Measurements from ENCODE around the gene FOXP2. TPM values are rescaled to one million over a fixed set of nuclear protein-coding genes. Genes with fewer than 3 reads are reported as not detected.
A peak's percentile ranks its signal among the peaks of the same experiment; 100 is the strongest.

Gene FOXP2
- total RNA-seq, 1 experiment from 2014 or later, result 0.17 TPM

- no peaks in the 10 kb centered on the region for H3K36me3 Mint-ChIP-seq
- DNase-seq (ENCODE audit: low spot score) (no peak), ATAC-seq (no peak)
- H3K4me3 Mint-ChIP-seq, result no peak overlapping the region
- H3K27ac Mint-ChIP-seq, result no peak overlapping the region
- H3K9me3 Mint-ChIP-seq, result no peaks in the 10 kb centered on the region
- ChIA-PET POLR2A (no interaction called here), CTCF (no interaction called here)
- peaks cover 9% of the 10 kb centered on the region for H3K4me1 Mint-ChIP-seq
- no peaks in the 10 kb centered on the region for H3K27me3 Mint-ChIP-seq (ENCODE audit: low read depth)
- TF ChIP-seq ZNF138 (CRISPR knock-in tag; conservative IDR thresholded peaks at IDR 0.05), result no peak
- no peak for TF ChIP-seq JUN (CRISPR knock-in tag; IDR thresholded peaks at IDR 0.05)
- no peak for TF ChIP-seq ELF4 (CRISPR knock-in tag; IDR thresholded peaks at IDR 0.05; ENCODE audit: low read depth)
- no peak for TF ChIP-seq MLX (CRISPR knock-in tag; IDR thresholded peaks at IDR 0.05)
- no peak for TF ChIP-seq AFF4 (CRISPR knock-in tag; IDR thresholded peaks at IDR 0.05; ENCODE audit: borderline replicate concordance)
- TF ChIP-seq TEAD4 (CRISPR knock-in tag; IDR thresholded peaks at IDR 0.05), result no peak
- no peak for TF ChIP-seq TEAD1 (CRISPR knock-in tag; IDR thresholded peaks at IDR 0.05)
- TF ChIP-seq FOXP1 (CRISPR knock-in tag; IDR thresholded peaks at IDR 0.05; ENCODE audit: borderline replicate concordance), result no peak
- TF ChIP-seq USF2 (CRISPR knock-in tag; IDR thresholded peaks at IDR 0.05), result no peak
- TF ChIP-seq EMX1 (CRISPR knock-in tag; IDR thresholded peaks at IDR 0.05), result no peak
- TF ChIP-seq JAZF1 (CRISPR knock-in tag; IDR thresholded peaks at IDR 0.05), result no peak
These were observed 116.7 kb downstream of the FOXP2 start for GRCh38 chr7:114531326-114531725.

- Mint-ChIP-seq H3K36me3 (no peaks in the 10 kb centered on the region), H3K27ac (no peak overlapping the region), H3K4me1 (peaks cover 13% of the 10 kb centered on the region), H3K4me3 (no peak overlapping the region), H3K9me3 (no peaks in the 10 kb centered on the region), H3K27me3 (ENCODE audit: low read depth) (no peaks in the 10 kb centered on the region)
- ChIA-PET CTCF (no interaction called here), POLR2A (no interaction called here)
- no peak for TF ChIP-seq ERG (CRISPR knock-in tag; IDR thresholded peaks at IDR 0.05)
- TF ChIP-seq HMGA2 (CRISPR knock-in tag; IDR thresholded peaks at IDR 0.05), result no peak
- ATAC-seq (0 out of 2 replicates have a peak, but pooled peaks have one; percentile 39), DNase-seq (ENCODE audit: low spot score) (no peak)
These were observed 118.5 kb downstream of the FOXP2 start for GRCh38 chr7:114533131-114533530.

GRCh38 chr7:114534953-114535352, 120.3 kb downstream of the FOXP2 start:
- CTCF ChIA-PET, result no interaction called here
- Mint-ChIP-seq H3K4me1 (peaks cover 13% of the 10 kb centered on the region), H3K4me3 (no peak overlapping the region), H3K36me3 (no peaks in the 10 kb centered on the region), H3K27ac (no peak overlapping the region), H3K27me3 (ENCODE audit: low read depth) (no peaks in the 10 kb centered on the region), H3K9me3 (no peaks in the 10 kb centered on the region)
- POLR2A ChIA-PET, result no interaction called here
- no peak for ATAC-seq
- no peak for DNase-seq (ENCODE audit: low spot score)
- no peak for TF ChIP-seq ZNF423 (CRISPR knock-in tag; IDR thresholded peaks at IDR 0.05)
- TF ChIP-seq MAX (CRISPR knock-in tag; IDR thresholded peaks at IDR 0.05), result no peak
- TF ChIP-seq NR2C2 (CRISPR knock-in tag; IDR thresholded peaks at IDR 0.05), result no peak
- TF ChIP-seq NR1H2 (CRISPR knock-in tag; IDR thresholded peaks at IDR 0.05), result no peak
- TF ChIP-seq SOX15 (CRISPR knock-in tag; IDR thresholded peaks at IDR 0.05), result no peak
- no peak for TF ChIP-seq ZSCAN18 (CRISPR knock-in tag; IDR thresholded peaks at IDR 0.05)
- no peak for TF ChIP-seq E2F4 (CRISPR knock-in tag; IDR thresholded peaks at IDR 0.05; ENCODE audit: borderline replicate concordance, low read depth)
- TF ChIP-seq TP53 (CRISPR knock-in tag; IDR thresholded peaks at IDR 0.05), result no peak
- no peak for TF ChIP-seq TEAD4 (CRISPR knock-in tag; IDR thresholded peaks at IDR 0.05)
- TF ChIP-seq ZNF512 (CRISPR knock-in tag; IDR thresholded peaks at IDR 0.05; ENCODE audit: borderline replicate concordance), result no peak
- TF ChIP-seq ZBTB21 (CRISPR knock-in tag; IDR thresholded peaks at IDR 0.05; ENCODE audit: borderline replicate concordance), result no peak

Data from WTC11 (cell line).